Measurements from ENCODE around the gene ZNF205.

DNA sequence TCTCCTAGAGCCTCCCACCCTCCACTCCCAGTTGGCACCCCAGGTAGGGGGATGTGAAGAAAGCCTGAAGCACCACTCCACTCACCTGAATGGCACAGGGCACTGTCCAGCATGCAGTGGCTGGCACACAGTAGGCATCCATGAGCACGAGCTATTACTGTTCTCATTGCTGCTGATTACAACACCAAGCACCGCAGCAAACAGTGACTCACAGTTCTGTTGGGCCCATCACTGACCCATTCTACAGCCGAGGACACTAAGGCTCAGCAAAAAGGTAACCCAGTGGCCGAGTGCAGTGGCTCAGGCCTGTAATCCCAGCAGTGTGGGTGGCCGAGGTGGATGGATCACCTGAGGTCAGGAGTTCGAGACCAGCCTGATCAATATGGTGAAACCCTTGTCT is 16.0 kb upstream of the ZNF205 start:
- TF ChIP-seq POLR2A (IDR thresholded peaks at IDR 0.05; ENCODE audit: low read depth, low read length) (no peak), TAF1 (IDR thresholded peaks at IDR 0.05; ENCODE audit: borderline replicate concordance, low read depth, low read length) (no peak), POLR2AphosphoS5 (IDR thresholded peaks at IDR 0.05; ENCODE audit: low read depth, low read length) (no peak)

Data from GM12892 (cell line).